Right renal cortex interstitium (tissue), 3 donors: ENCODE measurements around the gene MDM2. TPM values are rescaled to one million over a fixed set of nuclear protein-coding genes. Genes with fewer than 3 reads are reported as not detected.

Source experiments
- DNase-seq, 3 donors: peaks; one replicate each; pipeline ENCODE4 v3.0.0-alpha.2; 2013; ENCODE audit warnings: low read depth in 3 of 3, low spot score in 2 of 3
- polyA plus RNA-seq, 3 donors: library from polyadenylated mRNA; unstranded; fragments of 120-200 nt; gene quantifications; one replicate each; pipeline ENCODE4 v1.2.1, GENCODE V29; 2013; ENCODE audit not compliant: insufficient read length in 3 of 3

Gene MDM2
- polyA plus RNA-seq, 3 donors = 54.9 to 60.3 (median 59.5) TPM

GRCh38 chr12:68844788-68845695 is 37.1 kb downstream of the MDM2 start:
- DNase-seq = no peak

DNA sequence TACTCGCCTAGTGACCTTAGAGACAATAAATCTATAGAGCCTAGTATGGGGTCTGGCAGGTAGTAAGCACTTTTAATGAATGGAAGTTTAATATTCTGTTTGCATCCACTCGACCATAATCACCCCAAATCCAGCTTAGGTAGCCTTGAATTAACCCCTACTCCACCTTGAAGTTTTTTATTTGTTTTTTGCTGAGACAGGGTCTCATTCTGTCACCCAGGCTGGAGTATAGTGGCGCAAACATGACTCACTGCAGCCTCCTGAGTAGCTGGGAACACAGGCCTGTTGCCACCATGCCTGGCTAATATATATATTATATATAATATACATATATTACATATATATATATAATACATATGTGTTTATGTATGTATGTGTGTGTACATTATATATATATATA is 38.8 kb downstream of the MDM2 start:
- DNase-seq = no peak

DNA sequence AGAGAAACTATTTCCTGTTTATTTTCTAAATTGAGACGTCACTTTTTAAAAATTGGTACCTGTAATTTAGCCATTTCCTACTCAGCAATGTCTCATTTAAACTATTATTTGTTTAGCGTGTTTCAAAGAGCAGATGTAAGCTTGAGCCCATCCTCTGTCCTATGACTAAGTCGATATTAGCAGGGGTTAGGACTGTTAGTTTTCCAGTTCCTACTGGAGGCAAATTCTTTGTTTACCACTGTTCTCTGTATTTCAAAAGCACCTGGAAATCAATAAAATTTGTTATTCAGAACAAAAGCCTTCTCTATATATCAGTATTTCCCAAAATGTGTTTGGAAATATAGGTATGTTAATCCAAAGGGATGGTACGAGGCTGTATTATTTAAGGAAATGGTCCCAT is 42.4 kb downstream of the MDM2 start:
- no peak for DNase-seq

DNA sequence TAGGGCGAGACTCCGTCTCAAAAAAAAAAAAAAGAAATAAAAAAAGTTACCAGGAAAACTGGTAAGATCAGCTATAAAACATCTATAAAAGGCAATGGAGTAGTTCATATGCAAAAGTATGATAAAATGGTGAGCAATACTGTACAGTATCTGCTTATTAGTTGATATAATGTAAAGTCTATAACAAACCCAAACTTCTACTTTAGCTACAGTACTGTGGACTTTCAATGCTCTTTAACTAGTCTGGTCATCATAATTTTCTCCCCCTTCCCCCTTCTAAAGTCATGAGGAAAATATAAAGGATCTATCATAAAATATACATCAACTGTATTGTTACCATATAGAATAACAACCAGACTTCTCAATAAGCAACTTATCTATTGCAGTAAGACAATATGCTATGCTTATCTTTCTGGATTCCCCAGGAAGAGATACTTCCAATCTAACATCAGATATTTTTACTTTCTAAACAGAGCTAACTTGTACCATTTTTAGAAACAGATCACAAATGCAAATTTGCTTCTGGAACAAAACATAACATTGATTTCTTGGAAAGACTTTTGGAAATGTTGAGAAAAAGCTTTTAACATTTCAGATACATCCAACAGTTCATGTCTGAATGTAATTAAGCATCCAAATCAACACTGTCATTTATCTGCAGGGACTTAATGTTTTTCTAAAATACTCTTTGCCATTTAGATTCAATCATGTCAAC is 43.8 kb downstream of the MDM2 start:
- DNase-seq = no peak

DNA sequence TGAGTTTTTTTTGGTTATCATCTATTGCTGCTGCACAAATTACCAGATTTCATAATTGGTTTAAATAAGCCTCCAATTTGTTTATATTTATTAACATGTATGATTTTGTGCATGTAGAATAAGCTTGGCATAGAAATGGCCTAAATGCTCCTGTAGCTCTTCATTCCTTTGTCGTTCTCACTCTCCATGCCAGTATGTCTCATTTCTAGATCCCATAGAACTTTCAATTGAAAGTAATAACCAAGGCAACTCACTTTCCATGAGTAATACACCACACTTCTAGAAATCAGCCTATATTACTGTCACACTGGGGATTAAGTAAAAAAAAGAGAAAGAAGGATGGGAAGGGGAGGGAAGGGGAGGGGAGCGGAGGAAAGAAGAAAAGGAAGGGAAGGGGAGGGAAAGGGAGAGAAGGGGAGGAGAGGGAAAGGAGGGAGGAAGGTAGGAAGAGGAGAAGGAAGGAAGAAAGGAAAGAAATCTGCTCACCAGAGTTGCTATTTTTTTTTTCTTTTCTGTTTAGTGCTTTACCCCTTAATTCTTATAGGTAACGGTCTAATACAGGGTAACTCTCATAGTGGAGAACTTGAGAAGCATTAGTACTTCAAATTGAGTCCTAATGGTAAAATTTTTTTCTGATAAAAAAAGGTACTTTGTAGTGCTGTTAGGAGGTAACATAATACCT is 45.6 kb downstream of the MDM2 start:
- DNase-seq = no peak

GRCh38 chr12:68854078-68854468 is 46.1 kb downstream of the MDM2 start:
- no peak for DNase-seq

GRCh38 chr12:68854554-68854953 is 46.6 kb downstream of the MDM2 start:
- no peak for DNase-seq

DNA sequence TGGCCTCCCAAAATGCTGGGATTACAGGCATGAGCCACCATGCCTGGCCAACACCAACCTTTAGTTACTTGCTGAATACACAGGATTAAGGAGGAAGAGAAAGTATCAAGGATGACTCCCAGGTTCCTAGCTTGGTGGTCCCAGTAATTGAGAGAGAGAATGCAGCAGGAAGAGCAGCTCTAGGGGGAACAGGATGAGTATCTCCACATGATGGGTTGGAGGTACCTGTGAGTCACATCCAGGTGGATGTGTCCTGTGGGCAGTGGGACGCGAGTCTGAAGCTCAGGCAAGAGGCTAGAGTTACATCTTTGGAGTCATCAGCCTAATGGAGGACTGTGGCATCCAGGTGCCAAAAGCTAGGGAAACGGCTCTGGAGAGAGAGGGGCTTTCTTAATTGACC is 47.1 kb downstream of the MDM2 start:
- no peak for DNase-seq

DNA sequence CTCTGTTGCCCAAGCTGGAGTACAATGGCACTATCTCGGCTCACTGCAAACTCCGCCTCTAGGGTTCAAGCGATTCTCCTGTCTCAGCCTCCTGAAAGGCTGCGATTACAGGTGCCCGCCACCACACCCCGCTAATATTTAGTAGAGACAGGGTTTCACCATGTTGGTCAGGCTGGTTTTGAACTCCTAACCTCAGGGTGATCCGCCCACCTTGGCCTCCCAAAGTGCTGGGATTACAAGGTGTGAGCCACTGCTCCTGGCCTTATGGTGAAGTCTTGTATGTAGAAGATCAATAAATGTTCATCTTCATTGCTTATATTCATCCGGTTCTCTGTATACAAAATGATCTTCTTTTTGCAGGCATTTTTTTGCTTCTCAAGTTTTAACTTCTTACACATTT is 47.8 kb downstream of the MDM2 start:
- DNase-seq = no peak

DNA sequence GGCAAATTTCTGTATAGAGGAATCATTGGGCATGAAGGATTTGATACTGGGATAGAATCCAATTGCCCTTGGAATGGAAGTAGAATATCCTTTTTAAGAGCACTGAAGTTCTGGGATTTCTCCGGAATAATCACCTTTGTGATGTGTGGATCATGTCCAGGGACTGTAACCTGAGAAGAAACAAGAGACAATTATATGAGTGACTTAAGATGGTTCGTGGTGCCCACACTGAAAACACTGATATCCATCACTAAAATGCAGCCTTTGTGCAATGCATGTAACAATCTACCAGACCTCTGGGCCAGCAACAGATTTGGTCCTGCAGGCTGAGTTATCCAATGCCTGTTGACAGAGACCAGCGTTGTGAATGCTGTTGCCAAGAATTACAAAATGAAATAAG is 48.5 kb downstream of the MDM2 start:
- DNase-seq = no peak

- DNase-seq = no peak
These were observed 53.9 kb downstream of the MDM2 start for GRCh38 chr12:68861890-68862289.

DNA sequence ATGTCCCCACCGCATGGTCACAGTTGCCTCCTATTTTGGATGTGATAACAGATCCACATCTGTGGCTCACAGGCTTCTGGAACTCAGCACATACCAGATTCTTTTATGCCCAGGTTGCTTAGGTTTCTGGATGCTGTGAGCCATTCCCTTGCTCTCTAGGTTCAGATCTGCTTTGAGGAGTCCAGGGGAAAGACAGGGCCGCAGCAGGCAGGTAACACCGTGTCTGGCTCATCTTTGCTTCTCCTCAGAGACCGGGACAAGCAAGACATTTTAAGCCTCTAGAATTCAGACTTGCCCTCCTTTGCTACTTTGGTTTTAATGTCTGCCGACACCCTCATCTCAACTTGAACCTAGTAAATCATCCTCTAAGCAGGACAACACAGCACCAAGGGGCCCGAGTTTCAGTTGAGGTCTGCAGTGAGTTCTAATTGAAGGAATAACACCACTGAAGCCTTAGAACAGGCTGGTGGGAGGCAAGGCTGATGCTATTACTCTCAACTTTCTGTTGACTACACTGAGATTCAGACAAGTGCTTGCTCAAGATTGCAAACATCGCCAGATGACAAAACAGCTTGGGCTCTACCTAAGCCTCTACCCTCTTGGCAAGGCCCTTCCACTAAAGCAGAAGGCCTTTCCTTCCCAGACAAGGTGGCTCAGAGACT is 55.3 kb downstream of the MDM2 start:
- DNase-seq = no peak

GRCh38 chr12:68863886-68864454 is 56.0 kb downstream of the MDM2 start:
- DNase-seq = peak in 2 of 3 donors; percentile 13 to 31

DNA sequence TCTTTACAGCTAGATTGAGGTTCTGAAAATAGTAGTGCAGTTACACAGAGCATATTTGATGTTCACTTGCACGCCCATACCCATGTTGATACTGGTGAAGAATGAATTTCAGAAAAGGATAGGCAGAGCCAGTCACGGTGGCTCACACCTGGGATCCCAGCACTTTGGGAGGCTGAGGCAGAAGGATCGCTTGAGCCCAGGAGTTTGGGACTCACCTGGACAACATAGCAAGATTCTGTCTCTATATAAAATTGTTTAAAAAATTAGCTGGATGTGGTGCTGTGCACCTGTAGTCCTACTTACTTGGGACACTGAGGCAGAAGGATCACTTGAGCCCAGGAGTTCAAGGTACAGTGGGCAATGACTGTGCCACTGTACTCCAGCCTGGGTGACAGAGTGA is 56.6 kb downstream of the MDM2 start:
- no peak for DNase-seq

- no peak for DNase-seq
These were observed 57.6 kb downstream of the MDM2 start for GRCh38 chr12:68865399-68866164.

DNA sequence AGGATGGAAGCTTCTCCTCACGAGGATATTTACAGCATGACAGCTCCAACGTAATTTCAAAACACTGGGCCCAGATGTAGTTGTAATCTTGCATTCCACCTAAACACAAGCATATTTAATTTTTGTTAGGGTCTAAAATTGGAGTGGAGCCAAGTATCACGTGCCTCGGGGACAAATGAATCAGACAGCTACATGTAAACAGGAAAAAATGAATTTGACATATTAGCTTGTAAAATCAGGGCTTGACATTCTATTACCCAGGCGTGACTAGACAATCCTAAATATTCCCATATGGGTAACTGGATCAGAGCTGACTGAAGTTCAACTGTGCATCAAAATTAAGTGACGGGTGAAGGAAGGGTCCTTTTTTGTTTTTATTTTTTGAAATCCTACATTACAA is 59.0 kb downstream of the MDM2 start:
- DNase-seq = no peak

DNA sequence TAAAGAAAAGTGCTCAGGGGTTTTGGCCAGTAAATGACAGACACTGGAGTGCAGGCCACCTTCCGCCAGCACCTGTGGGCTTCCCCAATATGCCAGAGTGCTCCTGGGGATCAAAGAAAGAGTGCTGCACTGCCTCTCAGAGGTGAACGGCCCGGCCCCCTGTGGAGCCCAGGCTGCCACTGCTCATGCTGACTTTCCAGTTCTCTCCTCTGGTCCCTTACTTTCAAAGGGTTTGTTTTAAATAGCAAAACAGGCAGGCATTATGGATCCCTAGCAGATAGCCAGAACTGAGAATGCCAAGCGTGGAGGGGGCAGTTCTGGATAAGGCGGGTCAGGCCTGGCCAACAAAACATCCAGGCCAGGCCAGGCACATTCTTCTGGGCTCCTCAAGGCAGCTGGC is 59.6 kb downstream of the MDM2 start:
- no peak for DNase-seq

DNA sequence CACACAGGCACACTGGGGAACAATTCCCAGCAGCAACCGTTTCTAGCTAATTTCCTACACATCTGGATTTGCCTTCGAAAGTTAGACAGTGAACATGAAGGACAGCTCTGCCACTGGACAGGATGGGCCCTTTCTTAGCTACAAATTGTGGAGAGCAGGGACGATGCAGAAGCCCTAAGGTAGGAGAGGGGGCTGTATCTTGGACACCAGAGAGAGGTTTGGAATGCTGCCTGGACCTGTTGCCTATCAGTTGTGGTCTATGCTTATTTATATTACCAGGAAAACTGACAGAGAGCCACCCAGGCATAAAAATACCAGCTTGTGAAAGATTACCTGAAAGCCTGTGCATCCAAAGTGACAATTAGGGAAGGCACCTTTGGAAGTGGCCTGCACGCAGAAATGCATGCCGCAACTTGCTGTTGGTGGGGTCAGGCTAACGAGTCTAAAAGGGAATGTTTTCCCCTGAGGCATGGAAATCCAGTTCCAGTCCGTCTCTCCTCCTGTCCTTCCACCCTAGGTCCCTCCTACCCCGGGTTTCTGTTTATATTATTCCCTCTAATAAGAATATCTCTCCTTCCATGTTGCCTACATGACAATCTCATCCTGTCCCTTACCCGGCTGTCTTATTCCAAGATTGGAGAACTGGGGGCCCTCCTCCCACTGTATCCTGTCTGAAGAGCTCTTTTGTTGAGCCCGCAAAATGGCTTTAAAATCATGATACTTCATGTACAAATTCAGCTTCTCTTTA is 60.2 kb downstream of the MDM2 start:
- DNase-seq = no peak

DNA sequence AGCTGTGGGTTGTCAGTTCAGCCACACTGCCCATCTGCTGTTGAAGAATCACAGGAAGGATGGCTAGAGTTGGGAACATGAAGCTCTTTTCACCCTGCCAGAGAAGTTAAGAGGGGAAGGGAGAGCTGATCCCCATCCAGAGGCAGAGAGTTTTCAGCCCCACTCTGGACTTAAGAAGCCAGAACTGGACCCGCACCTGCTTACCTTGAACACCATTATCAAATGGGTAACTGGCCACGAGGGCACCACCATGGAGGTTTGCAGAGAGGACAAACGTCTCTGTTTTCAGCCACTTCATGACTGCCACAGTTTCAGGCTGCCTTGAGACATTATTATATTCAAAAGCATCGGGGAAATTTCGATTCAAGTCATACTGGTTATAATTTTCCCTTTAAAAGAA is 62.0 kb downstream of the MDM2 start:
- DNase-seq = no peak
